Measurements from ENCODE around the gene TAMALIN. TPM values are rescaled to one million over a fixed set of nuclear protein-coding genes. Genes with fewer than 3 reads are reported as not detected.

TAMALIN gene
- total and polyA plus RNA-seq, 2 of the 4 experiments (the other 2 are of a cell fraction), result 2.7 to 5.3 TPM

GRCh38 chr12:51958542-51958941 lies 48.2 kb upstream of the TAMALIN start:
- in situ Hi-C loops (cut with MboI; ENCODE audit: low sequenced_read_pairs) (no loop called here), intact Hi-C loops (cut with micrococcal nuclease) (no loop called here), dilution Hi-C loops (cut with HindIII; ENCODE audit: low sequenced_read_pairs, unreplicated experiment) (loop anchor here (25.0 kb wide), 1 partner anchor 96 kb away; no protein-coding TSS in a partner anchor)
- peaks cover 7% of the 10 kb centered on the region for H3K36me3 ChIP-seq (ENCODE audit: control insufficient read depth, insufficient read depth, low read length)
- no peak overlapping the region for H2BK120ac ChIP-seq (ENCODE audit: low read depth, low read length)
- H3K27me3 ChIP-seq (ENCODE audit: control insufficient read depth, insufficient read depth, low read length), result no peaks in the 10 kb centered on the region
- CTCF ChIA-PET, result interaction anchor here (0.7 kb wide), 1 partner anchor 63 kb away, joined by 3 read pairs; no protein-coding TSS in a partner anchor
- BruUV-seq (replicated peaks), result no TSS peak
- no peak overlapping the region for H4K5ac ChIP-seq (ENCODE audit: low read depth, low read length)
- no peak overlapping the region for H2AFZ ChIP-seq (replicated peaks; ENCODE audit: low read length, poor library complexity)
- no peak overlapping the region for H4K8ac ChIP-seq (ENCODE audit: low read depth in 2 of 2, low read length in 2 of 2)
- POLR2A ChIA-PET (ENCODE audit: unreplicated experiment), result no interaction called here
- no peak overlapping the region for H4K91ac ChIP-seq (ENCODE audit: insufficient read depth, low read depth, low read length)
- H3K23ac ChIP-seq (ENCODE audit: low read depth, low read length), result no peak overlapping the region
- H2BK20ac ChIP-seq (ENCODE audit: low read depth, low read length), result no peak overlapping the region
- H2AK5ac ChIP-seq (ENCODE audit: low read depth, low read length), result no peak overlapping the region
- no peak overlapping the region for H3K14ac ChIP-seq (replicated peaks; ENCODE audit: low read depth, low read length)
- peaks cover 42 to 88% of the 10 kb centered on the region in 2 experiments for H3K79me1 ChIP-seq (ENCODE audit: low read depth in 1 of 2, low read length in 2 of 2)
- H2BK5ac ChIP-seq (ENCODE audit: low read depth, low read length, poor library complexity, severe bottlenecking), result no peak overlapping the region
- no peak overlapping the region for H3K4me3 ChIP-seq (ENCODE audit: insufficient read depth, low read depth, low read length)
- H3K9me3 ChIP-seq (ENCODE audit: control insufficient read depth, insufficient read depth, low read length), result no peaks in the 10 kb centered on the region
- DNase-seq, result no peak
- ATAC-seq (ENCODE audit: low read depth), result no peak
- H3K27ac ChIP-seq (ENCODE audit: insufficient read depth, low read length), result no peak overlapping the region
- H3K4me2 ChIP-seq (ENCODE audit: low read depth, low read length), result no peak overlapping the region
- no peak overlapping the region for H3K9ac ChIP-seq (ENCODE audit: low read depth, low read length)
- H3K9me1 ChIP-seq (ENCODE audit: insufficient read depth, low read length), result peaks cover 14% of the 10 kb centered on the region
- no peak for TF ChIP-seq MAZ (IDR thresholded peaks at IDR 0.05; ENCODE audit: borderline replicate concordance, low read depth, low read length)
- H3K18ac ChIP-seq (ENCODE audit: low read depth, low read length), result no peak overlapping the region
- H3K4ac ChIP-seq (ENCODE audit: low read depth, low read length), result no peak overlapping the region
- H2AK9ac ChIP-seq (replicated peaks; ENCODE audit: low read depth, low read length, poor library complexity), result no peak overlapping the region
- 100% methylated on average over 4 of the region's 13 CpGs; no CpG with 5 or more reads in 1 of the 2 experiments for WGBS, 2 experiments (ENCODE audit: extremely low coverage in 2 of 2, insufficient read length in 1 of 2)
- H3K4me1 ChIP-seq (ENCODE audit: control insufficient read depth, insufficient read depth, low read length), result peaks cover 14% of the 10 kb centered on the region
- H3K56ac ChIP-seq (ENCODE audit: extremely low read depth, insufficient read depth, low read length), result no peak overlapping the region
- H2BK15ac ChIP-seq (ENCODE audit: low read depth, low read length), result no peak overlapping the region
- peaks cover 48% of the 10 kb centered on the region for H4K20me1 ChIP-seq (ENCODE audit: insufficient read depth, low read length)
